CD4-positive, alpha-beta T cell (primary cell): ENCODE measurements around the gene DIP2C. TPM values are rescaled to one million over a fixed set of nuclear protein-coding genes. Genes with fewer than 3 reads are reported as not detected.

Source experiments
- ATAC-seq: fragments of 200-7000 bp; cut with Tn5 transposase; one replicate; pipeline ENCODE4 v1.10.0; 2022; ENCODE audit warnings: mild to moderate bottlenecking; ENCODE audit not compliant: poor library complexity
- CTCF ChIA-PET: fragments of 350-600 bp; sonication (Branson Sonifier 250); formaldehyde crosslinking; loops from one replicate; lab custom pipeline; 2021; ENCODE audit warnings: antibody characterized with exemption, inconsistent platforms; lab: Charles Lee
- POLR2A ChIA-PET: fragments of 350-600 bp; sonication (Branson Sonifier 250); formaldehyde crosslinking; loops from one replicate; lab custom pipeline; 2021; ENCODE audit warnings: antibody characterized with exemption, inconsistent platforms; lab: Charles Lee
- DNase-seq, 14 experiments: peaks; one replicate each; pipeline ENCODE4 v3.0.0-alpha.2; 2013 to 2020; ENCODE audit warnings: mixed read lengths in 2 of 14
- H3K27ac ChIP-seq, 2 donors: one replicate each; pipeline versions ENCODE4 v1.5.1 to v1.7.0; 2013; ENCODE audit warnings: low read length in 2 of 2, low read depth in 1 of 2, mild to moderate bottlenecking in 1 of 2
- H3K27me3 ChIP-seq, 2 experiments: 1 replicate in 1 of 2; 2 replicates in 1 of 2; pipeline versions ENCODE4 v1.6.1 to v1.7.0; 2013; ENCODE audit warnings: low read length in 2 of 2, control low read depth in 1 of 2, mild to moderate bottlenecking in 1 of 2, moderate library complexity in 1 of 2; ENCODE audit not compliant: insufficient read depth in 2 of 2, control insufficient read depth in 1 of 2
- H3K36me3 ChIP-seq: one replicate; pipeline ENCODE4 v1.6.1; 2013; ENCODE audit warnings: low read length, control low read depth; ENCODE audit not compliant: insufficient read depth
- H3K4me1 ChIP-seq: one replicate; pipeline ENCODE4 v1.6.1; 2013; ENCODE audit warnings: low read length, control low read depth; ENCODE audit not compliant: insufficient read depth
- H3K4me3 ChIP-seq: one replicate; pipeline ENCODE4 v1.5.1; 2013; ENCODE audit warnings: mild to moderate bottlenecking, low read length, moderate library complexity
- H3K9me3 ChIP-seq, 2 experiments: 1 replicate in 1 of 2; 2 replicates in 1 of 2; pipeline versions ENCODE4 v1.6.1 to v1.7.0; 2013; ENCODE audit warnings: low read length in 2 of 2, mild to moderate bottlenecking in 2 of 2, control low read depth in 1 of 2, moderate library complexity in 1 of 2; ENCODE audit not compliant: control insufficient read depth in 1 of 2, insufficient read depth in 1 of 2
- H3K27ac Mint-ChIP-seq: one replicate; pipeline ENCODE4 v1.8.0; 2020; ENCODE audit warnings: mixed read lengths
- H3K27me3 Mint-ChIP-seq: one replicate; pipeline ENCODE4 v1.8.0; 2021; ENCODE audit warnings: mixed read lengths
- H3K36me3 Mint-ChIP-seq: one replicate; pipeline ENCODE4 v1.8.0; 2021; ENCODE audit warnings: low read depth, mixed read lengths
- H3K4me1 Mint-ChIP-seq: one replicate; pipeline ENCODE4 v1.8.0; 2021; ENCODE audit warnings: low read depth, mixed read lengths
- H3K4me3 Mint-ChIP-seq: one replicate; pipeline ENCODE4 v1.8.0; 2020; ENCODE audit warnings: mild to moderate bottlenecking, mixed read lengths
- H3K9me3 Mint-ChIP-seq: one replicate; pipeline ENCODE4 v1.8.0; 2020; ENCODE audit warnings: mixed read lengths
- CTCF ChIP-seq: fragments of 200-600 bp; IDR thresholded peaks from one replicate; pipeline ENCODE4 v1.8.0; 2022; ENCODE audit warnings: antibody characterized with exemption, mild to moderate bottlenecking
- intact Hi-C, 2 experiments: fragments of 100-400 bp; cut with DNase I in 1 of 2; cut with micrococcal nuclease in 1 of 2; formaldehyde crosslinking; loops; one replicate each; pipeline versions ENCODE4 v1.15.1 to v1.9.0; 2023 to 2025; cut with DNase I, micrococcal nuclease
- total RNA-seq, 174 experiments: library from RNA in 2 of 174; stranded (reverse) in 2 of 174; gene quantifications; one replicate each; pipeline ENCODE4 v1.2.3 and lab custom pipeline; 2021 to 2026

DIP2C gene
- total RNA-seq, 2 experiments from 2014 or later: 4.1 TPM

GRCh38 chr10:293636-294035 is 395.8 kb downstream of the DIP2C start:
- Mint-ChIP-seq H3K27me3 (no peaks in the 10 kb centered on the region), H3K27ac (no peak overlapping the region), H3K4me1 (no peaks in the 10 kb centered on the region), H3K36me3 (peaks cover 17% of the 10 kb centered on the region), H3K4me3 (no peak overlapping the region), H3K9me3 (no peaks in the 10 kb centered on the region)
- Histone ChIP-seq H3K9me3 (peaks cover 0 to under 1% of the 10 kb centered on the region in 2 experiments), H3K36me3 (no peaks in the 10 kb centered on the region), H3K27ac (no peak overlapping the region), H3K4me3 (no peak overlapping the region), H3K27me3 (no peaks in the 10 kb centered on the region), H3K4me1 (no peaks in the 10 kb centered on the region)
- DNase-seq (no peak), ATAC-seq (no peak)
- ChIA-PET CTCF (no interaction called here), POLR2A (no interaction called here)
- intact Hi-C loops: no loop called here
- no peak for TF ChIP-seq CTCF

DNA sequence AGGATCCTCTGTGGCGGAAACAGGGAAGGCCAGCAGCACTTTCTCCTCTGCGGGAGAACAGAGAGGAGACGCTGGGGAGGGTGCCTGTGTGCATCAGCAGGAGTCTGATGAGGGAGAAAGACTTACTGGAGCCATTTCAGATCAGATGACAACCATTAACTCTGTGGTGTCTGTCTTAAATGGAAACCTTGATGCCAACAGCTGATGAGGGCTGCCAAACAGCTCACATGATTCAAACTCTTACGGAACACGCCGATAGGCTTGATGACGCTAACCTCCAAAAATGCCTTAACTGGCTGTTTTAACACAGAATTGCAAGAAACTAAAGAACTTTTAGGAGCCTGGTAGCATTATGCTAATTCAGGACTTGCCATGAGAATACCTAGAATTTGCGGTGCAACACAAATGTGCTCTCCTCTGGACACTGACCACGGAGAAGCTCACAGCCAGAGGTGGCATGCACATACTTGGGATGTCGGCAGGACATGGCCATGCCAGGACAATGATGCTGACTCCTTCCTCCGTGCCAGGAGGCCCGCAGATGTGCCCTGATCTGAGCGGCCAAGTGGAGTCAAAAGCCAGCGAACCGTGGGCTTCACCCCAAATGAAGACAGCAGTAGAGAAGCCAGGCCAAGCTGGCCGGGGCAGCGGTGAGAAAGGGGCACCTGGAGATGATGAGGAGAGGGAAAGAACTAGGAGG is 399.3 kb downstream of the DIP2C start:
- H3K4me3 Mint-ChIP-seq: no peak overlapping the region
- Histone ChIP-seq H3K4me3 (no peak overlapping the region), H3K36me3 (no peaks in the 10 kb centered on the region), H3K27ac (no peak overlapping the region), H3K27me3 (no peaks in the 10 kb centered on the region), H3K4me1 (no peaks in the 10 kb centered on the region), H3K9me3 (peaks cover 0 to 5% of the 10 kb centered on the region in 2 experiments)
- POLR2A ChIA-PET: no interaction called here
- no peaks in the 10 kb centered on the region for H3K27me3 Mint-ChIP-seq
- ATAC-seq (no peak), DNase-seq (no peak)
- no peaks in the 10 kb centered on the region for H3K9me3 Mint-ChIP-seq
- CTCF ChIA-PET: no interaction called here
- intact Hi-C loops: no loop called here
- no peaks in the 10 kb centered on the region for H3K4me1 Mint-ChIP-seq
- peaks cover 41% of the 10 kb centered on the region for H3K36me3 Mint-ChIP-seq
- no peak for TF ChIP-seq CTCF
- H3K27ac Mint-ChIP-seq: no peak overlapping the region

DNA sequence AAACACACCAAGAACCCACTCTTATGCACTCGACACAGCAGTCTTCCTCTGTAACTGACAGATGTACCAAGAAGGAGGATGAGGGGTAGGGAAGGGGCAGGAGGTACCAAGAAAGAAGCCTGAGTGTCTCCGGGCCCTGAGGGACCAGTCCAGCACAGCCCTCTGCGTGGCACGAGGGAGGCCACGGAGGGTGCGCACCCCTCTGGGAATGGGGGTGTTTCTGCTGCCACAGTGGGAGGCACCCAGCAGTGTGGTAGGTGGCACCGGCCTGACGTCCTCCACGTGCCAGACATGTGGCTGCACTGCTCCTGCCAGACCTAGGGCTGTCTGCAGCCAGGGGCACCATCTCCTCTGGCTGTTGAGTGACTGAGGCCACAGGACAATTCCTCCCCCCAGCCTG is 399.9 kb downstream of the DIP2C start:
- Histone ChIP-seq H3K27me3 (no peaks in the 10 kb centered on the region), H3K27ac (no peak overlapping the region), H3K36me3 (no peaks in the 10 kb centered on the region), H3K9me3 (peaks cover 0 to 5% of the 10 kb centered on the region in 2 experiments), H3K4me1 (no peaks in the 10 kb centered on the region), H3K4me3 (no peak overlapping the region)
- TF ChIP-seq CTCF: no peak
- H3K4me1 Mint-ChIP-seq: no peaks in the 10 kb centered on the region
- H3K9me3 Mint-ChIP-seq: no peaks in the 10 kb centered on the region
- intact Hi-C loops: no loop called here
- ChIA-PET POLR2A (no interaction called here), CTCF (no interaction called here)
- peaks cover 46% of the 10 kb centered on the region for H3K36me3 Mint-ChIP-seq
- H3K4me3 Mint-ChIP-seq: no peak overlapping the region
- H3K27ac Mint-ChIP-seq: no peak overlapping the region
- DNase-seq (no peak), ATAC-seq (no peak)
- H3K27me3 Mint-ChIP-seq: no peaks in the 10 kb centered on the region
